OCI-LY1 (cell line): Measurements from ENCODE around the gene SYP.

Experiments
- CTCF ChIP-seq: fragments of 200-600 bp; sonication (generic), shearing (Covaris generic); IDR thresholded peaks from 2 replicates; pipeline ENCODE4 v1.5.1; 2017; ENCODE audit warnings: mild to moderate bottlenecking, antibody characterized with exemption, low read length, moderate library complexity, mixed read lengths
- EZH2 ChIP-seq: fragments of 200-600 bp; sonication (generic), shearing (Covaris generic); IDR thresholded peaks from 2 replicates; pipeline ENCODE4 v1.8.0; 2017; ENCODE audit warnings: borderline replicate concordance, mixed run types, mild to moderate bottlenecking, antibody characterized with exemption, low read length, moderate library complexity, mixed read lengths

- TF ChIP-seq CTCF (no peak), EZH2 (no peak)
Observed at GRCh38 chrX:49171752-49172279, 28.2 kb downstream of the SYP start, which contains the start of gene PLP2.
